WTC11 (cell line): Measurements from ENCODE around the gene SCNN1A.

Experiments
- ATF1 ChIP-seq: sonication (generic); formaldehyde crosslinking; IDR thresholded peaks from 2 replicates; pipeline ENCODE4 v1.8.1; 2023; ENCODE audit warnings: mild to moderate bottlenecking, moderate library complexity, missing genetic modification reagents
- ETV6 ChIP-seq: sonication (generic); formaldehyde crosslinking; IDR thresholded peaks from 2 replicates; pipeline ENCODE4 v1.8.1; 2022; ENCODE audit warnings: mild to moderate bottlenecking, missing genetic modification reagents
- FOXJ3 ChIP-seq: sonication (generic); formaldehyde crosslinking; IDR thresholded peaks from 2 replicates; pipeline ENCODE4 v1.9.0; 2021; ENCODE audit warnings: missing genetic modification reagents, mild to moderate bottlenecking, borderline replicate concordance
- MXD4 ChIP-seq: fragments of 250-450 bp; sonication (Bioruptor Pico); IDR thresholded peaks from 2 replicates; pipeline ENCODE4 v1.8.0; 2021; ENCODE audit warnings: mild to moderate bottlenecking, moderate library complexity, borderline replicate concordance
- NFYB ChIP-seq: sonication (generic); formaldehyde crosslinking; conservative IDR thresholded peaks from 2 replicates; pipeline ENCODE4 v1.8.0; 2022; ENCODE audit warnings: low read depth, missing genetic modification reagents
- OVOL2 ChIP-seq: fragments of 250-450 bp; sonication (Bioruptor Pico); IDR thresholded peaks from 2 replicates; pipeline ENCODE4 v1.9.0; 2021; ENCODE audit warnings: mild to moderate bottlenecking, borderline replicate concordance
- SP1 ChIP-seq: sonication (generic); formaldehyde crosslinking; conservative IDR thresholded peaks from 2 replicates; pipeline ENCODE4 v1.8.1; 2022; ENCODE audit warnings: missing genetic modification reagents
- ZBTB21 ChIP-seq: sonication (generic); formaldehyde crosslinking; IDR thresholded peaks from 2 replicates; pipeline ENCODE4 v1.8.1; 2023; ENCODE audit warnings: mild to moderate bottlenecking, missing genetic modification reagents, borderline replicate concordance
- TF ChIP-seq, protein P1 (sequence below): fragments of 200-600 bp; IDR thresholded peaks from 2 replicates; pipeline ENCODE4 v1.8.0; 2022; ENCODE audit warnings: antibody characterized with exemption
- TF ChIP-seq, protein P2 (sequence below): sonication (generic); formaldehyde crosslinking; IDR thresholded peaks from 2 replicates; pipeline ENCODE4 v1.8.0; 2022; ENCODE audit warnings: mild to moderate bottlenecking, missing genetic modification reagents
- TF ChIP-seq, protein P3 (sequence below): sonication (generic); formaldehyde crosslinking; conservative IDR thresholded peaks from 2 replicates; pipeline ENCODE4 v1.8.1; 2022; ENCODE audit warnings: mild to moderate bottlenecking, missing genetic modification reagents
- TF ChIP-seq, protein P4 (sequence below): sonication (generic); formaldehyde crosslinking; IDR thresholded peaks from 2 replicates; pipeline ENCODE4 v1.8.0; 2023; ENCODE audit warnings: missing genetic modification reagents

DNA sequence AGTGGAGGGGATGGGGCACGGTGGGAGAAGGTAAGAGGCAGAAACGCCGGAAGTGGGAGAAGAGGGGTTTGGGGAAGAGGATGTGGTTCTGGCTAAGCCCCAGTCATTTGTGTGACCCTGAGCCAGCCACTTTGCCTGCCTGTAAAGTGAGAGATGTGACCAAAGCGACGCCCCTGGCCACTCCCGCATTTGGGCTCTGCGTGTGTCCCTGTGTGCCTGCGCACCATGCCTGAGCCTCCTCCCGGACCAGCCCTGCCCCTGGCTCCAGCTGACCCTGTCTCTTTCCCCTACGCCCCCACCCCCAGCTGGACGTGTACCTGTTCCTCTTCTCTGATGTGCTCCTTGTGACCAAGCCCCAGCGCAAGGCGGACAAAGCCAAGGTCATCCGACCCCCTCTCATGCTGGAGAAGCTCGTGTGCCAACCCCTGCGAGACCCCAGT, 56.9 kb downstream of the SCNN1A start:
- TF ChIP-seq, protein P1, sequence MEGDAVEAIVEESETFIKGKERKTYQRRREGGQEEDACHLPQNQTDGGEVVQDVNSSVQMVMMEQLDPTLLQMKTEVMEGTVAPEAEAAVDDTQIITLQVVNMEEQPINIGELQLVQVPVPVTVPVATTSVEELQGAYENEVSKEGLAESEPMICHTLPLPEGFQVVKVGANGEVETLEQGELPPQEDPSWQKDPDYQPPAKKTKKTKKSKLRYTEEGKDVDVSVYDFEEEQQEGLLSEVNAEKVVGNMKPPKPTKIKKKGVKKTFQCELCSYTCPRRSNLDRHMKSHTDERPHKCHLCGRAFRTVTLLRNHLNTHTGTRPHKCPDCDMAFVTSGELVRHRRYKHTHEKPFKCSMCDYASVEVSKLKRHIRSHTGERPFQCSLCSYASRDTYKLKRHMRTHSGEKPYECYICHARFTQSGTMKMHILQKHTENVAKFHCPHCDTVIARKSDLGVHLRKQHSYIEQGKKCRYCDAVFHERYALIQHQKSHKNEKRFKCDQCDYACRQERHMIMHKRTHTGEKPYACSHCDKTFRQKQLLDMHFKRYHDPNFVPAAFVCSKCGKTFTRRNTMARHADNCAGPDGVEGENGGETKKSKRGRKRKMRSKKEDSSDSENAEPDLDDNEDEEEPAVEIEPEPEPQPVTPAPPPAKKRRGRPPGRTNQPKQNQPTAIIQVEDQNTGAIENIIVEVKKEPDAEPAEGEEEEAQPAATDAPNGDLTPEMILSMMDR = no peak
- no peak for TF ChIP-seq MXD4 (CRISPR knock-in tag)
- TF ChIP-seq ATF1 (CRISPR knock-in tag) = no peak
- TF ChIP-seq SP1 (CRISPR knock-in tag) = no peak
- TF ChIP-seq NFYB = no peak
- TF ChIP-seq, protein P2, sequence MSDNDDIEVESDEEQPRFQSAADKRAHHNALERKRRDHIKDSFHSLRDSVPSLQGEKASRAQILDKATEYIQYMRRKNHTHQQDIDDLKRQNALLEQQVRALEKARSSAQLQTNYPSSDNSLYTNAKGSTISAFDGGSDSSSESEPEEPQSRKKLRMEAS (CRISPR knock-in tag) = no peak
- TF ChIP-seq OVOL2 (CRISPR knock-in tag) = no peak
- TF ChIP-seq ETV6 (CRISPR knock-in tag) = no peak
- TF ChIP-seq ZBTB21 (CRISPR knock-in tag) = no peak
- TF ChIP-seq, protein P3, sequence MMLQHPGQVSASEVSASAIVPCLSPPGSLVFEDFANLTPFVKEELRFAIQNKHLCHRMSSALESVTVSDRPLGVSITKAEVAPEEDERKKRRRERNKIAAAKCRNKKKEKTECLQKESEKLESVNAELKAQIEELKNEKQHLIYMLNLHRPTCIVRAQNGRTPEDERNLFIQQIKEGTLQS (CRISPR knock-in tag) = no peak
- TF ChIP-seq, protein P4, sequence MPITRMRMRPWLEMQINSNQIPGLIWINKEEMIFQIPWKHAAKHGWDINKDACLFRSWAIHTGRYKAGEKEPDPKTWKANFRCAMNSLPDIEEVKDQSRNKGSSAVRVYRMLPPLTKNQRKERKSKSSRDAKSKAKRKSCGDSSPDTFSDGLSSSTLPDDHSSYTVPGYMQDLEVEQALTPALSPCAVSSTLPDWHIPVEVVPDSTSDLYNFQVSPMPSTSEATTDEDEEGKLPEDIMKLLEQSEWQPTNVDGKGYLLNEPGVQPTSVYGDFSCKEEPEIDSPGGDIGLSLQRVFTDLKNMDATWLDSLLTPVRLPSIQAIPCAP (CRISPR knock-in tag) = no peak
- no peak for TF ChIP-seq FOXJ3 (CRISPR knock-in tag)
